ENCODE data around the gene GARS1.

- TF ChIP-seq, protein P1, sequence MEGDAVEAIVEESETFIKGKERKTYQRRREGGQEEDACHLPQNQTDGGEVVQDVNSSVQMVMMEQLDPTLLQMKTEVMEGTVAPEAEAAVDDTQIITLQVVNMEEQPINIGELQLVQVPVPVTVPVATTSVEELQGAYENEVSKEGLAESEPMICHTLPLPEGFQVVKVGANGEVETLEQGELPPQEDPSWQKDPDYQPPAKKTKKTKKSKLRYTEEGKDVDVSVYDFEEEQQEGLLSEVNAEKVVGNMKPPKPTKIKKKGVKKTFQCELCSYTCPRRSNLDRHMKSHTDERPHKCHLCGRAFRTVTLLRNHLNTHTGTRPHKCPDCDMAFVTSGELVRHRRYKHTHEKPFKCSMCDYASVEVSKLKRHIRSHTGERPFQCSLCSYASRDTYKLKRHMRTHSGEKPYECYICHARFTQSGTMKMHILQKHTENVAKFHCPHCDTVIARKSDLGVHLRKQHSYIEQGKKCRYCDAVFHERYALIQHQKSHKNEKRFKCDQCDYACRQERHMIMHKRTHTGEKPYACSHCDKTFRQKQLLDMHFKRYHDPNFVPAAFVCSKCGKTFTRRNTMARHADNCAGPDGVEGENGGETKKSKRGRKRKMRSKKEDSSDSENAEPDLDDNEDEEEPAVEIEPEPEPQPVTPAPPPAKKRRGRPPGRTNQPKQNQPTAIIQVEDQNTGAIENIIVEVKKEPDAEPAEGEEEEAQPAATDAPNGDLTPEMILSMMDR (conservative IDR thresholded peaks at IDR 0.05; ENCODE audit: low read length): no peak
- TF ChIP-seq EZH2phosphoT487 (IDR thresholded peaks at IDR 0.05; ENCODE audit: borderline replicate concordance, low read depth, low read length): no peak
These were observed 11.5 kb upstream of the GARS1 start for GRCh38 chr7:30583181-30583580.
